ENCODE results near the gene ARHGEF19.
"Not testable (repeated sequence)": the region's sequence is repeated elsewhere in the genome, so short reads cannot be mapped to it uniquely, and the experiment has no call there.

The ARHGEF19 gene

DNA sequence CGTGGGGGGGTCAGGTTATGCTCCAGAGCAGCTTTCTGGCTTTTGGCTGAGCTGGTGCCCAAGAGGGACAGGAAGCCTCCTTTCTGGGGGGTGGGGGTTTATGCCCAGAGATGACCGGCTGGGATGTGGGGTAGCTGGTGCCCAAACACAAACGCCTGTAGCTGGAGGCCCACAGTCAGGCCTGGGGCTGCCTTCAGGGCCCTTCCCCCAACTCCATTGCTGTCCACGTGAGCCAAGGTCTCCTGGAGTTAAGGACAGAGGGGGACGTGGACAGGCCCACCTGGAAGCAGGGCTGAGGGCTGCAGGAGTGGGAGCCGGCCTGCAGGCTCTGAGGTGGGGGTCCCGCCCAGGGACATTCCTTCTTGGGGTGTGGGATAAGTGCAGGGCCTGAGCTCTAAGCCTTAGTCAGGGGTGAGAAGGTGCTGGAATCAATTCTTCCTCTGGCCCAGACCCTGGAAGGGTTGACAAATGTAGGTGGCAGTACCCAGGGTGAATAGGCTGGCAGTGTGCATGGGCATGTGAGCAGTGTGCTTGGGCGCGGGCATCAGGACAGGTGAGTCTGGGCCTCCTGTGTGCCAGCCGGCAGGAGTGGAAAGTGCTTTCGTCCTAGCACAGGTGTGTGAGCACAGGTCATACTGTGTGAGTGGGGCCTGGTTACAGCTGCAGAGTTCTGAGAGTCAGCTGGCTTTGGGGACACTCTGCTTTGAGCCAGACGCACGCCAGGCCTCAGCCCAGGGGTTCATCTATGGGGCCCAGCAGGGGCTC is 17.7 kb upstream of the ARHGEF19 start:
- POLR2A ChIA-PET: no interaction called here
- no peak overlapping the region for H3K4me3 ChIP-seq (ENCODE audit: low read depth, low read length)
- DNase-seq (ENCODE audit: low read depth, low spot score): no peak
- no peak for TF ChIP-seq CTCF (IDR thresholded peaks at IDR 0.05; ENCODE audit: insufficient read depth, low read length, missing control alignments)
- CTCF ChIA-PET: interaction anchor here (0.8 to 1.1 kb wide), 3 partner anchors 13 to 151 kb away, joined by 3 to 4 read pairs (median 4); no protein-coding TSS in a partner anchor

DNA sequence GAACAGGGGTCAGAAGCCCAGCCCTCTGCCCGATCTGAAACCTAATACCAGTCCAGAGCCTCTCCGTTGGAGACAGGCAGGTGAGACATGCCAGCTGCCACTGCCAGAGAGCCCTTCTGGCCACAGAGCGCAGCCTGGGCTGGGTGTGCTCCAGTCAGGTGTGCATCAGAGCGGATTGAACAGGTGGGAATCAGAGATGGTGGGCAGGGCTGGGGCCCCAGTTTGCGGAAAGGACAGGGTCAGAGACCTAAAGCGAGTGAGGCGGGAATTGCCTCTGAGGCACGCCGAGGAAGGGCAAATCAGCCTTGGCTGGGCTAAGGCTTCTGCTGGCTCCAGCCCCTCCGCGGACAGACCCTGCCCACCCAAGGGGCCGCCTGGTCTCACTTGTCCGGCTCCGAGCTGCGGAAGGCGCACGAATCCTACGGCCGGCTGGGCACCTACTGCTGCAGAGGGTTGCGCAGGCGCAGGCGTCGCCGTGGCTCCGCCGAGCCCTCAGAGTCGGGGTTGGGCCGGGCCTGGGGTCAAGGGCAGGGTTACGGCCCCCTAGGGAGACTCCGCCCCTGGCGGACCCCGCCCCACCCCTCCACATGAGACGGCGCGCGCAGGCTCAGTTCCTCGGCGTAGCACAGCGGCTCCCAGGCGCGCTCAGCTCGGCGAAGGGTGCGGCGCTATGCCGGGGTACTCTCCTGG is 14.2 kb upstream of the ARHGEF19 start:
- CTCF ChIA-PET: interaction anchor here (1.9 kb wide), 1 partner anchor 145 kb away, joined by 7 read pairs; no protein-coding TSS in a partner anchor
- DNase-seq (ENCODE audit: low read depth, low spot score): no peak
- TF ChIP-seq CTCF (IDR thresholded peaks at IDR 0.05; ENCODE audit: insufficient read depth, low read length, missing control alignments): no peak
- peak overlapping the region; percentile 12 for H3K4me3 ChIP-seq (ENCODE audit: low read depth, low read length)
- POLR2A ChIA-PET: no interaction called here

- CTCF ChIA-PET: interaction anchor here (1.9 kb wide), 1 partner anchor 144 kb away, joined by 7 read pairs; no protein-coding TSS in a partner anchor
- POLR2A ChIA-PET: no interaction called here
- no peak overlapping the region for H3K4me3 ChIP-seq (ENCODE audit: low read depth, low read length)
- DNase-seq (ENCODE audit: low read depth, low spot score): no peak
- TF ChIP-seq CTCF (IDR thresholded peaks at IDR 0.05; ENCODE audit: insufficient read depth, low read length, missing control alignments): no peak
Observed at GRCh38 chr1:16226129-16226489, 13.7 kb upstream of the ARHGEF19 start.

DNA sequence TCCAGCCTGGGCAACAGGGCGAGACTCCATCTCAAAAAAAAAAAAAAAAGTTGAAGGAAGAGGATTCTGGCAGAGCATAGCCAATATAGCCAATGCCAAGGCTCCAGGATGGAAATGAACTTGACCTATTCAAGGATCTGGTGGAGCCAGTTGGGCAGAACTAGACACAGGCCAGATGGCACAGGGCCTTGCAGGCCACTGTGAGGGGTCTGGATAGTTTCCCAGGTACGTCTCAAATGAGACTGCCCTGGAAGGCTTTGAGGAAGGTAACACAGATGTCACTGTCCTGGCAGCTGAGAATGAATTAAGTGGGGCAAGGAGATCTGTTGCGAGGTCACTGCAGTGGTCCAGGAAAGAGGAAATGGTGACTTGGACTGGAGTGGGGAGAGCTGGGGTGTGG is 12.0 kb upstream of the ARHGEF19 start:
- ChIA-PET CTCF (interaction anchor here (1.1 kb wide), 1 partner anchor 146 kb away, joined by 3 read pairs; no protein-coding TSS in a partner anchor), POLR2A (no interaction called here)
- no peak for TF ChIP-seq CTCF (IDR thresholded peaks at IDR 0.05; ENCODE audit: insufficient read depth, low read length, missing control alignments)
- no peak for DNase-seq (ENCODE audit: low read depth, low spot score)
- no peak overlapping the region for H3K4me3 ChIP-seq (ENCODE audit: low read depth, low read length)

- POLR2A ChIA-PET; H3K4me3 ChIP-seq (ENCODE audit: low read depth, low read length); DNase-seq (ENCODE audit: low read depth, low spot score): not testable (repeated sequence)
- CTCF ChIA-PET: interaction anchor here (0.7 to 1.4 kb wide), 3 partner anchors 21 to 84 kb away, joined by 3 to 4 read pairs (median 4); no protein-coding TSS in a partner anchor
Observed at GRCh38 chr1:16222716-16223115, 10.3 kb upstream of the ARHGEF19 start.

- ChIA-PET CTCF (interaction anchor here (1.2 to 1.3 kb wide), 3 partner anchors 11 to 32 kb away, joined by 3 to 4 read pairs (median 3); no protein-coding TSS in a partner anchor), POLR2A (no interaction called here)
- H3K4me3 ChIP-seq (ENCODE audit: low read depth, low read length): no peak overlapping the region
- TF ChIP-seq CTCF (IDR thresholded peaks at IDR 0.05; ENCODE audit: insufficient read depth, low read length, missing control alignments): no peak
- no peak for DNase-seq (ENCODE audit: low read depth, low spot score)
Observed at GRCh38 chr1:16221499-16221898, 9.0 kb upstream of the ARHGEF19 start.
